ENCODE data around the gene CCL27.

GRCh38 chr9:34701023-34701768 is 38.7 kb upstream of the CCL27 start:
- TF ChIP-seq, protein P1, sequence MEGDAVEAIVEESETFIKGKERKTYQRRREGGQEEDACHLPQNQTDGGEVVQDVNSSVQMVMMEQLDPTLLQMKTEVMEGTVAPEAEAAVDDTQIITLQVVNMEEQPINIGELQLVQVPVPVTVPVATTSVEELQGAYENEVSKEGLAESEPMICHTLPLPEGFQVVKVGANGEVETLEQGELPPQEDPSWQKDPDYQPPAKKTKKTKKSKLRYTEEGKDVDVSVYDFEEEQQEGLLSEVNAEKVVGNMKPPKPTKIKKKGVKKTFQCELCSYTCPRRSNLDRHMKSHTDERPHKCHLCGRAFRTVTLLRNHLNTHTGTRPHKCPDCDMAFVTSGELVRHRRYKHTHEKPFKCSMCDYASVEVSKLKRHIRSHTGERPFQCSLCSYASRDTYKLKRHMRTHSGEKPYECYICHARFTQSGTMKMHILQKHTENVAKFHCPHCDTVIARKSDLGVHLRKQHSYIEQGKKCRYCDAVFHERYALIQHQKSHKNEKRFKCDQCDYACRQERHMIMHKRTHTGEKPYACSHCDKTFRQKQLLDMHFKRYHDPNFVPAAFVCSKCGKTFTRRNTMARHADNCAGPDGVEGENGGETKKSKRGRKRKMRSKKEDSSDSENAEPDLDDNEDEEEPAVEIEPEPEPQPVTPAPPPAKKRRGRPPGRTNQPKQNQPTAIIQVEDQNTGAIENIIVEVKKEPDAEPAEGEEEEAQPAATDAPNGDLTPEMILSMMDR (IDR thresholded peaks at IDR 0.05; ENCODE audit: insufficient read depth, low read depth, low read length): peak; percentile 47
- no peak for TF ChIP-seq EZH2 (IDR thresholded peaks at IDR 0.05; ENCODE audit: insufficient read depth, low read length)

Measured in astrocyte (in vitro differentiated cells and primary cell).